Endothelial cell of umbilical vein (primary cell): ENCODE data around the gene DRICH1.

Experiments
- CTCF ChIP-seq, 2 donors: IDR thresholded peaks; 1 replicate in 1 of 2; 2 replicates in 1 of 2; pipeline ENCODE4 v1.5.1; 2011; ENCODE audit warnings: low read length in 2 of 2, mild to moderate bottlenecking in 2 of 2, moderate library complexity in 2 of 2, control low read depth in 1 of 2, inconsistent platforms in 1 of 2, low read depth in 1 of 2; ENCODE audit not compliant: insufficient read depth in 1 of 2; ENCODE audit errors: extremely low read depth in 1 of 2
- EZH2 ChIP-seq: IDR thresholded peaks from 2 replicates; pipeline ENCODE4 v1.6.1; 2012; ENCODE audit warnings: borderline replicate concordance, low read depth, mild to moderate bottlenecking, moderate library complexity, low read length, inconsistent platforms; ENCODE audit not compliant: severe bottlenecking
- FOS ChIP-seq: IDR thresholded peaks from 2 replicates; pipeline ENCODE4 v1.6.1; 2011; ENCODE audit warnings: mild to moderate bottlenecking, low read length, moderate library complexity, borderline replicate concordance; ENCODE audit not compliant: insufficient read depth
- MAX ChIP-seq: IDR thresholded peaks from 2 replicates; pipeline ENCODE4 v1.6.1; 2011; ENCODE audit not compliant: insufficient read depth, insufficient read length
- MYC ChIP-seq: IDR thresholded peaks from one replicate; pipeline ENCODE4 v1.6.1; 2011; ENCODE audit warnings: mild to moderate bottlenecking, low read depth, low read length
- POLR2A ChIP-seq: IDR thresholded peaks from 2 replicates; pipeline ENCODE4 v1.6.1; 2012; ENCODE audit warnings: low read depth, mild to moderate bottlenecking, control low read depth, low read length
- POLR2AphosphoS5 ChIP-seq: IDR thresholded peaks from 2 replicates; pipeline ENCODE4 v1.6.1; 2012; ENCODE audit warnings: low read depth, mild to moderate bottlenecking, control low read depth, low read length, moderate library complexity; ENCODE audit not compliant: insufficient read depth

- no peak for TF ChIP-seq POLR2A
- TF ChIP-seq CTCF (IDR thresholded peaks at IDR 0.05; ENCODE audit: extremely low read depth in 1 of 2, insufficient read depth in 1 of 2, low read depth in 1 of 2, low read length in 2 of 2), result peak in 1 of 2 donors; percentile 9
- TF ChIP-seq EZH2, result no peak
- TF ChIP-seq POLR2AphosphoS5, result no peak
- no peak for TF ChIP-seq MAX
- no peak for TF ChIP-seq FOS
- no peak for TF ChIP-seq MYC
Observed at GRCh38 chr22:23565305-23565914, 66.7 kb downstream of the DRICH1 start.
